HPDE6-E6E7 (cell line): Measurements from ENCODE around the gene GMCL2.

Experiments
- DNase-seq: peaks from one replicate; pipeline ENCODE4 v3.0.0; 2011; ENCODE audit warnings: missing footprints; ENCODE audit errors: extremely low spot score

Gene GMCL2

GRCh38 chr5:178143246-178143645, 43.9 kb downstream of the GMCL2 start:
- no peak for DNase-seq

GRCh38 chr5:178142642-178143041, 44.5 kb downstream of the GMCL2 start:
- no peak for DNase-seq

- no peak for DNase-seq
Measured at GRCh38 chr5:178141550-178141949, 45.6 kb downstream of the GMCL2 start.

GRCh38 chr5:178137991-178138390, 49.2 kb downstream of the GMCL2 start:
- DNase-seq: no peak

- no peak for DNase-seq
Measured at GRCh38 chr5:178136990-178137389, 50.2 kb downstream of the GMCL2 start.
